ENCODE results near the gene MPZL2.

- TF ChIP-seq CTCF (IDR thresholded peaks at IDR 0.05) (no peak), POLR2A (IDR thresholded peaks at IDR 0.05) (no peak)
Observed at GRCh38 chr11:118294053-118294452, 30.0 kb upstream of the MPZL2 start.
